IMR-90 (cell line): ENCODE results near the gene TOGARAM2. TPM values are rescaled to one million over a fixed set of nuclear protein-coding genes. Genes with fewer than 3 reads are reported as not detected.

Experiments
- ATAC-seq: fragments of 200-7000 bp; cut with Tn5 transposase; 2 replicates; pipeline ENCODE4 v1.9.1; 2020; ENCODE audit warnings: low read depth, mild to moderate bottlenecking, moderate library complexity
- BruUV-seq: library from RNA; stranded (reverse); fragments of 400-500 nt; replicated peaks from 2 replicates; lab custom pipeline; 2021; lab: Mats Ljungman, UMichigan
- CTCF ChIA-PET: fragments of 300-600 bp; formaldehyde crosslinking; extraction: SDS; loops from one replicate; lab custom pipeline; 2021; ENCODE audit warnings: antibody characterized with exemption; lab: Yijun Ruan, JAX
- POLR2A ChIA-PET: fragments of 300-600 bp; sonication (Branson Sonifier 250); formaldehyde crosslinking; loops from one replicate; lab custom pipeline; 2022; ENCODE audit warnings: antibody characterized with exemption; ENCODE audit not compliant: unreplicated experiment; lab: Charles Lee
- DNase-seq: peaks from one replicate; pipeline ENCODE4 v3.0.0; 2013
- H2AFZ ChIP-seq: replicated peaks from 2 replicates; pipeline ENCODE3; 2013; ENCODE audit warnings: low read length, mild to moderate bottlenecking; ENCODE audit not compliant: poor library complexity
- H2AK5ac ChIP-seq: 2 replicates; pipeline ENCODE4 v1.6.1; 2013; ENCODE audit warnings: low read depth, low read length, inconsistent platforms
- H2AK9ac ChIP-seq: replicated peaks from 2 replicates; pipeline ENCODE3; 2013; ENCODE audit warnings: mild to moderate bottlenecking, low read depth, low read length, moderate library complexity; ENCODE audit not compliant: poor library complexity
- H2BK120ac ChIP-seq: 2 replicates; pipeline ENCODE4 v1.6.1; 2013; ENCODE audit warnings: low read depth, low read length, inconsistent platforms
- H2BK15ac ChIP-seq: 3 replicates; pipeline ENCODE4 v1.6.1; 2013; ENCODE audit warnings: low read depth, low read length, inconsistent platforms
- H2BK20ac ChIP-seq: 2 replicates; pipeline ENCODE4 v1.6.1; 2013; ENCODE audit warnings: low read depth, mild to moderate bottlenecking, inconsistent platforms, low read length, moderate library complexity
- H2BK5ac ChIP-seq: 2 replicates; pipeline ENCODE4 v1.6.1; 2013; ENCODE audit warnings: mild to moderate bottlenecking, low read depth, low read length, inconsistent platforms; ENCODE audit not compliant: poor library complexity, severe bottlenecking
- H3K14ac ChIP-seq: replicated peaks from 2 replicates; pipeline ENCODE4 v1.6.1; 2013; ENCODE audit warnings: low read depth, low read length, inconsistent platforms
- H3K18ac ChIP-seq: 2 replicates; pipeline ENCODE4 v1.6.1; 2013; ENCODE audit warnings: low read depth, low read length, control low read depth
- H3K23ac ChIP-seq: 2 replicates; pipeline ENCODE4 v1.6.1; 2013; ENCODE audit warnings: low read depth, low read length, inconsistent platforms
- H3K27ac ChIP-seq: 2 replicates; pipeline ENCODE4 v1.5.1; 2013; ENCODE audit warnings: mild to moderate bottlenecking, control low read depth, low read length; ENCODE audit not compliant: insufficient read depth
- H3K27me3 ChIP-seq: 2 replicates; pipeline ENCODE4 v1.6.1; 2013; ENCODE audit warnings: low read length; ENCODE audit not compliant: control insufficient read depth, insufficient read depth
- H3K36me3 ChIP-seq: 2 replicates; pipeline ENCODE4 v1.6.1; 2013; ENCODE audit warnings: low read length, mixed read lengths; ENCODE audit not compliant: control insufficient read depth, insufficient read depth
- H3K4ac ChIP-seq: 2 replicates; pipeline ENCODE4 v1.6.1; 2013; ENCODE audit warnings: low read depth, low read length, inconsistent platforms
- H3K4me1 ChIP-seq: 2 replicates; pipeline ENCODE4 v1.6.1; 2013; ENCODE audit warnings: low read length, mixed read lengths; ENCODE audit not compliant: control insufficient read depth, insufficient read depth
- H3K4me2 ChIP-seq: 2 replicates; pipeline ENCODE4 v1.6.1; 2013; ENCODE audit warnings: low read depth, mild to moderate bottlenecking, control low read depth, low read length, moderate library complexity
- H3K4me3 ChIP-seq: 2 replicates; pipeline ENCODE4 v1.5.1; 2013; ENCODE audit warnings: low read depth, mild to moderate bottlenecking, control low read depth, low read length, moderate library complexity; ENCODE audit not compliant: insufficient read depth
- H3K56ac ChIP-seq: 2 replicates; pipeline ENCODE4 v1.6.1; 2013; ENCODE audit warnings: low read length, inconsistent platforms; ENCODE audit not compliant: insufficient read depth; ENCODE audit errors: extremely low read depth
- H3K79me1 ChIP-seq, 2 experiments: 2 replicates each; pipeline ENCODE4 v1.6.1; 2013; ENCODE audit warnings: low read length in 2 of 2, inconsistent platforms in 1 of 2, low read depth in 1 of 2
- H3K9ac ChIP-seq: 2 replicates; pipeline ENCODE4 v1.6.1; 2013; ENCODE audit warnings: low read depth, low read length, control low read depth
- H3K9me1 ChIP-seq: 2 replicates; pipeline ENCODE4 v1.6.1; 2013; ENCODE audit warnings: low read length, inconsistent platforms; ENCODE audit not compliant: insufficient read depth
- H3K9me3 ChIP-seq: 2 replicates; pipeline ENCODE4 v1.6.1; 2013; ENCODE audit warnings: low read length; ENCODE audit not compliant: control insufficient read depth, insufficient read depth
- H4K20me1 ChIP-seq: 2 replicates; pipeline ENCODE4 v1.6.1; 2013; ENCODE audit warnings: low read length, inconsistent platforms; ENCODE audit not compliant: insufficient read depth
- H4K5ac ChIP-seq: 2 replicates; pipeline ENCODE4 v1.6.1; 2013; ENCODE audit warnings: mild to moderate bottlenecking, low read depth, low read length, control low read depth
- H4K8ac ChIP-seq, 2 experiments: 2 replicates each; pipeline ENCODE4 v1.6.1; 2013; ENCODE audit warnings: low read depth in 2 of 2, low read length in 2 of 2, control low read depth in 1 of 2, inconsistent platforms in 1 of 2
- H4K91ac ChIP-seq: 2 replicates; pipeline ENCODE4 v1.6.1; 2013; ENCODE audit warnings: low read depth, low read length, inconsistent platforms; ENCODE audit not compliant: insufficient read depth
- BHLHE40 ChIP-seq: fragments of 150-350 bp; IDR thresholded peaks from 2 replicates; pipeline ENCODE4 v1.6.1; 2016; ENCODE audit warnings: mild to moderate bottlenecking, low read depth, low read length
- CEBPB ChIP-seq: IDR thresholded peaks from 2 replicates; pipeline ENCODE4 v1.6.1; 2012; ENCODE audit warnings: low read depth, low read length, improper control_type of control experiment
- CHD1 ChIP-seq: IDR thresholded peaks from 2 replicates; pipeline ENCODE4 v1.6.1; 2012; ENCODE audit warnings: low read depth, low read length, improper control_type of control experiment
- ELK1 ChIP-seq: fragments of 150-350 bp; IDR thresholded peaks from 2 replicates; pipeline ENCODE4 v1.6.1; 2016; ENCODE audit warnings: low read depth, mild to moderate bottlenecking, low read length, moderate library complexity, borderline replicate concordance
- FOS ChIP-seq: fragments of 150-350 bp; IDR thresholded peaks from 2 replicates; pipeline ENCODE4 v1.6.1; 2016; ENCODE audit warnings: low read depth, low read length
- MAFK ChIP-seq: IDR thresholded peaks from 2 replicates; pipeline ENCODE4 v1.6.1; 2012; ENCODE audit warnings: low read depth, low read length, improper control_type of control experiment
- MAZ ChIP-seq: IDR thresholded peaks from 2 replicates; pipeline ENCODE4 v1.6.1; 2012; ENCODE audit warnings: low read depth, mild to moderate bottlenecking, low read length, improper control_type of control experiment, moderate library complexity, borderline replicate concordance
- MXI1 ChIP-seq: IDR thresholded peaks from 2 replicates; pipeline ENCODE4 v1.6.1; 2012; ENCODE audit warnings: low read depth, mild to moderate bottlenecking, low read length, moderate library complexity, borderline replicate concordance
- POLR2A ChIP-seq: IDR thresholded peaks from 2 replicates; pipeline ENCODE4 v1.6.1; 2012; ENCODE audit warnings: mild to moderate bottlenecking, low read depth, low read length
- RAD21 ChIP-seq: IDR thresholded peaks from 2 replicates; pipeline ENCODE4 v1.6.1; 2012; ENCODE audit warnings: low read length, improper control_type of control experiment
- RCOR1 ChIP-seq: IDR thresholded peaks from 2 replicates; pipeline ENCODE4 v1.6.1; 2012; ENCODE audit warnings: mild to moderate bottlenecking, low read length, improper control_type of control experiment; ENCODE audit not compliant: insufficient replicate concordance
- RFX5 ChIP-seq: IDR thresholded peaks from 2 replicates; pipeline ENCODE4 v1.8.0; 2012; ENCODE audit warnings: low read depth, mild to moderate bottlenecking, low read length, moderate library complexity
- SMC3 ChIP-seq: fragments of 150-350 bp; IDR thresholded peaks from 2 replicates; pipeline ENCODE4 v1.6.1; 2016; ENCODE audit warnings: low read depth, mild to moderate bottlenecking, antibody characterized with exemption, low read length, moderate library complexity
- WGBS, 2 experiments: methylation state at CpG; one replicate each; pipeline versions ENCODE4 v1.1.5 to v1.1.7; 2013; ENCODE audit warnings: missing lambda C conversion rate in 2 of 2; ENCODE audit not compliant: insufficient read length in 1 of 2; ENCODE audit errors: extremely low coverage in 2 of 2; 5-methylcytosine and 5-hydroxymethylcytosine counted together
- dilution Hi-C: fragments of 300-500 bp; cut with HindIII; formaldehyde crosslinking; loops from one replicate; pipeline ENCODE4 v1.14.3; 2018; ENCODE audit warnings: low sequenced_read_pairs; ENCODE audit not compliant: unreplicated experiment
- in situ Hi-C: fragments of 300-500 bp; cut with MboI; formaldehyde crosslinking; loops from 3 replicates; pipeline ENCODE4 v1.14.3; 2019; ENCODE audit warnings: low sequenced_read_pairs, inconsistent platforms, mixed read lengths
- intact Hi-C: fragments of 100-400 bp; cut with micrococcal nuclease; formaldehyde crosslinking; loops from 2 replicates; pipeline ENCODE4 v1.10.0; 2022
- polyA plus RNA-seq, 3 experiments: library from polyadenylated mRNA; depleted of rRNA; stranded (reverse); fragments of >200 nt; gene quantifications; 2 replicates each; pipeline ENCODE4 v1.2.3, GENCODE V29; 2012; ENCODE audit warnings: low replicate concordance in 1 of 3
- total RNA-seq: library from RNA; depleted of rRNA; stranded (reverse); fragments of >200 nt; gene quantifications from 2 replicates; pipeline ENCODE4 v1.2.3, GENCODE V29; 2012
- TF ChIP-seq, protein P1 (sequence below): conservative IDR thresholded peaks from 2 replicates; pipeline ENCODE4 v1.5.1; 2012; ENCODE audit warnings: mild to moderate bottlenecking, low read depth, low read length, improper control_type of control experiment
- TF ChIP-seq, protein P2 (sequence below): fragments of 150-350 bp; IDR thresholded peaks from 2 replicates; pipeline ENCODE4 v1.6.1; 2017; ENCODE audit warnings: mild to moderate bottlenecking, antibody characterized with exemption, low read length, low read depth

TOGARAM2 gene
- total and polyA plus RNA-seq, 2 of the 4 experiments (the other 2 are of a cell fraction): under 0.01 to 0.38 TPM

DNA sequence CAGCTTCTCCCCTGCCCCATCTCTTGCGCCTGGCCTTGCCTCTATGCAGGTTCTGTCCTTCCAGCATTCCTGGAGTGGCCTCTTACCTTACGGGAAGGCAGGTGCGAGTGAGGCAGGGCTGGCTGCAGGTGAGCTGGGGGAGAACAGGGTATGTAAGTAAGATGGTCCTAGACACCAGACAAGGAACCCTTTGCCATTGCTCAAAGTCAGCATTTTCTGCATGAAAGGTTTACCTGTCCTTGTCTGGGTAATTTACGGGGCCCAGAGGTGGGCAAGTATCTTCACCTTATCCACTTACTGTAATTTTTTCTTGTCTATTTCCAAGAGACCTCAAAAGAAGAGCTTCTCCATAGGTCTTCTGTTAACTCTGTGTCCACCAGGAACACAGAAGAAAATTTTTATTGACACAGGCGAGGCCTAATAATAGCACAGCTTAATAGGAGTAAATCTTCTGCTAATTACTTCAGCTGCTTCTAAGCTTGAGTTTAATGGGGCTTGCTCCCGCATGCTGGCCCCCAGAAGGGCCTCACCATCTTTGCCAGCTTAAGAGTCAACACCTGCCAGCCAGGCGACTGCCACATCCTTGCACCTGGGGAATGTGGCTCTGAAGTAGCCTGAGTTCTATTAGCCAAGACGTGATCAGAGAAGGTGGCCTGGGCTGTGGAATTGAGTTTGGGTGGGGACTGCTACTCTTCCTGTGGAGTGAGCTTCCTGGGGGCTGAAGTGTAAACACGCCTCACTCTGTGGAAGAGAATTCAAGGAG, 66.2 kb downstream of the TOGARAM2 start:
- Histone ChIP-seq H3K4me3 (no peak overlapping the region), H3K56ac (no peak overlapping the region), H4K91ac (no peak overlapping the region), H3K79me1 (no peaks in the 10 kb centered on the region), H3K4me1 (no peaks in the 10 kb centered on the region), H2AK9ac (no peak overlapping the region), H2BK15ac (no peak overlapping the region), H4K5ac (no peak overlapping the region), H3K23ac (no peak overlapping the region), H4K8ac (no peak overlapping the region), H3K4ac (no peak overlapping the region), H3K18ac (no peak overlapping the region), H2BK20ac (no peak overlapping the region), H4K20me1 (no peaks in the 10 kb centered on the region), H3K14ac (no peak overlapping the region), H3K4me2 (no peak overlapping the region), H2BK5ac (no peak overlapping the region), H3K27ac (no peak overlapping the region), H3K9me3 (no peaks in the 10 kb centered on the region), H3K36me3 (no peaks in the 10 kb centered on the region), H3K9ac (no peak overlapping the region), H2AFZ (no peak overlapping the region), H3K9me1 (peaks cover 5% of the 10 kb centered on the region; the same call in 1 of the 2 replicates), H2BK120ac (no peak overlapping the region), H2AK5ac (no peak overlapping the region), H3K27me3 (peaks cover 14% of the 10 kb centered on the region)
- WGBS, 2 experiments: 66% methylated on average over 3 of the region's 9 CpGs; no CpG with 5 or more reads in 1 of the 2 experiments
- ChIA-PET CTCF (interaction anchor here (0.6 kb wide), 1 partner anchor 56 kb away, joined by 4 read pairs; no protein-coding TSS in a partner anchor), POLR2A (no interaction called here)
- ATAC-seq: no peak
- no peak for DNase-seq
- no TSS peak for BruUV-seq
- dilution Hi-C loops: no loop called here
- in situ Hi-C loops: no loop called here
- intact Hi-C loops: no loop called here
- TF ChIP-seq RAD21: no peak
- no peak for TF ChIP-seq MAZ
- TF ChIP-seq SMC3: no peak
- no peak for TF ChIP-seq CEBPB
- no peak for TF ChIP-seq CHD1
- no peak for TF ChIP-seq MAFK
- no peak for TF ChIP-seq POLR2A
- TF ChIP-seq, protein P1, sequence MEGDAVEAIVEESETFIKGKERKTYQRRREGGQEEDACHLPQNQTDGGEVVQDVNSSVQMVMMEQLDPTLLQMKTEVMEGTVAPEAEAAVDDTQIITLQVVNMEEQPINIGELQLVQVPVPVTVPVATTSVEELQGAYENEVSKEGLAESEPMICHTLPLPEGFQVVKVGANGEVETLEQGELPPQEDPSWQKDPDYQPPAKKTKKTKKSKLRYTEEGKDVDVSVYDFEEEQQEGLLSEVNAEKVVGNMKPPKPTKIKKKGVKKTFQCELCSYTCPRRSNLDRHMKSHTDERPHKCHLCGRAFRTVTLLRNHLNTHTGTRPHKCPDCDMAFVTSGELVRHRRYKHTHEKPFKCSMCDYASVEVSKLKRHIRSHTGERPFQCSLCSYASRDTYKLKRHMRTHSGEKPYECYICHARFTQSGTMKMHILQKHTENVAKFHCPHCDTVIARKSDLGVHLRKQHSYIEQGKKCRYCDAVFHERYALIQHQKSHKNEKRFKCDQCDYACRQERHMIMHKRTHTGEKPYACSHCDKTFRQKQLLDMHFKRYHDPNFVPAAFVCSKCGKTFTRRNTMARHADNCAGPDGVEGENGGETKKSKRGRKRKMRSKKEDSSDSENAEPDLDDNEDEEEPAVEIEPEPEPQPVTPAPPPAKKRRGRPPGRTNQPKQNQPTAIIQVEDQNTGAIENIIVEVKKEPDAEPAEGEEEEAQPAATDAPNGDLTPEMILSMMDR: no peak
- no peak for TF ChIP-seq MXI1
- TF ChIP-seq RCOR1: no peak
- TF ChIP-seq BHLHE40: no peak
- TF ChIP-seq, protein P2, sequence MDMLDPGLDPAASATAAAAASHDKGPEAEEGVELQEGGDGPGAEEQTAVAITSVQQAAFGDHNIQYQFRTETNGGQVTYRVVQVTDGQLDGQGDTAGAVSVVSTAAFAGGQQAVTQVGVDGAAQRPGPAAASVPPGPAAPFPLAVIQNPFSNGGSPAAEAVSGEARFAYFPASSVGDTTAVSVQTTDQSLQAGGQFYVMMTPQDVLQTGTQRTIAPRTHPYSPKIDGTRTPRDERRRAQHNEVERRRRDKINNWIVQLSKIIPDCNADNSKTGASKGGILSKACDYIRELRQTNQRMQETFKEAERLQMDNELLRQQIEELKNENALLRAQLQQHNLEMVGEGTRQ: no peak
- TF ChIP-seq ELK1: no peak
- TF ChIP-seq FOS: no peak
- no peak for TF ChIP-seq RFX5
